HepG2 (cell line): ENCODE data around the gene SLC25A38. TPM values are rescaled to one million over a fixed set of nuclear protein-coding genes. Genes with fewer than 3 reads are reported as not detected.

Experiments used
- AGO1 ChIP-seq: fragments of 200-400 bp; formaldehyde crosslinking; IDR thresholded peaks from 2 replicates; pipeline ENCODE4 v1.6.1; 2017; ENCODE audit warnings: mild to moderate bottlenecking, low read depth, low read length, moderate library complexity; ENCODE audit not compliant: poor library complexity, severe bottlenecking
- DNMT1 ChIP-seq: sonication (generic); formaldehyde crosslinking; IDR thresholded peaks from 2 replicates; pipeline ENCODE4 v1.5.1; 2020; ENCODE audit warnings: mild to moderate bottlenecking, missing genetic modification reagents
- MLXIP ChIP-seq: sonication (generic); formaldehyde crosslinking; IDR thresholded peaks from 2 replicates; pipeline ENCODE4 v1.9.0; 2021; ENCODE audit warnings: missing genetic modification reagents, borderline replicate concordance
- NFIC ChIP-seq: IDR thresholded peaks from 2 replicates; pipeline ENCODE4 v1.6.1; 2012; ENCODE audit warnings: mild to moderate bottlenecking, low read length, inconsistent platforms
- RBFOX2 ChIP-seq: fragments of 200-400 bp; formaldehyde crosslinking; IDR thresholded peaks from 2 replicates; pipeline ENCODE4 v1.6.1; 2017; ENCODE audit warnings: low read depth, mild to moderate bottlenecking, low read length
- SOX13 ChIP-seq, 3 experiments: fragments of 450-650 bp in 1 of 3; sonication (generic) in 1 of 3; formaldehyde crosslinking in 1 of 3; IDR thresholded peaks in 2 of 3; conservative IDR thresholded peaks in 1 of 3; 2 replicates each; pipeline versions ENCODE4 v1.5.0 to v1.6.1; 2016 to 2020; ENCODE audit warnings: antibody characterized with exemption in 1 of 3, mild to moderate bottlenecking in 1 of 3, missing compliant biosample characterization in 1 of 3, missing genetic modification reagents in 1 of 3, moderate library complexity in 1 of 3
- UBTF ChIP-seq: sonication (generic); formaldehyde crosslinking; IDR thresholded peaks from 2 replicates; pipeline ENCODE4 v1.4.0; 2020; ENCODE audit warnings: mild to moderate bottlenecking, missing genetic modification reagents
- ZBTB37 ChIP-seq: sonication (generic); formaldehyde crosslinking; IDR thresholded peaks from 2 replicates; pipeline ENCODE4 v1.4.0; 2020; ENCODE audit warnings: mild to moderate bottlenecking, missing genetic modification reagents
- ZBTB46 ChIP-seq: sonication (generic); formaldehyde crosslinking; IDR thresholded peaks from 2 replicates; pipeline ENCODE4 v1.4.0; 2020; ENCODE audit warnings: mild to moderate bottlenecking, missing genetic modification reagents, borderline replicate concordance
- ZC3H13 ChIP-seq: sonication (generic); formaldehyde crosslinking; IDR thresholded peaks from 2 replicates; pipeline ENCODE4 v1.8.1; 2023; ENCODE audit warnings: mild to moderate bottlenecking, missing genetic modification reagents, moderate library complexity
- ZFP37 ChIP-seq: sonication (generic); formaldehyde crosslinking; IDR thresholded peaks from 2 replicates; pipeline ENCODE4 v1.4.0; 2020; ENCODE audit warnings: missing genetic modification reagents, borderline replicate concordance
- ZNF275 ChIP-seq: sonication (generic); formaldehyde crosslinking; IDR thresholded peaks from 2 replicates; pipeline ENCODE4 v1.8.0; 2022; ENCODE audit warnings: missing genetic modification reagents, mild to moderate bottlenecking, inconsistent platforms, borderline replicate concordance
- ZNF569 ChIP-seq: sonication (generic); formaldehyde crosslinking; IDR thresholded peaks from 2 replicates; pipeline ENCODE4 v1.5.0; 2020; ENCODE audit warnings: mild to moderate bottlenecking, missing genetic modification reagents, moderate library complexity, borderline replicate concordance
- ZNF747 ChIP-seq: sonication (generic); formaldehyde crosslinking; IDR thresholded peaks from 2 replicates; pipeline ENCODE4 v1.8.1; 2023; ENCODE audit warnings: missing genetic modification reagents, mild to moderate bottlenecking, borderline replicate concordance
- polyA plus RNA-seq, 8 experiments: library from polyadenylated mRNA; depleted of rRNA in 3 of 8; stranded (reverse) in 7 of 8; unstranded in 1 of 8; fragments of >200 nt; fragmentation: Illumina TruSeq in 4 of 8; extraction: Trizol in 4 of 8; gene quantifications; 2 replicates each; pipeline versions ENCODE4 v1.2.1 to v1.2.3, GENCODE V29; 2011 to 2016; ENCODE audit warnings: low read depth in 4 of 8, missing spikeins in 1 of 8, mixed read lengths in 1 of 8; ENCODE audit not compliant: insufficient read depth in 1 of 8
- total RNA-seq, 5 experiments: library from RNA; depleted of rRNA; stranded (reverse); fragments of >200 nt; fragmentation: Illumina TruSeq; extraction: Trizol; gene quantifications; 2 replicates each; pipeline ENCODE4 v1.2.3, GENCODE V29; 2016; ENCODE audit warnings: low read depth in 1 of 5

Gene SLC25A38
- total and polyA plus RNA-seq, 2 of the 13 experiments (the other 11 are each of a cell fraction or from before 2014, with no cell fraction given) = 32.5 to 35.4 TPM

GRCh38 chr3:39406368-39407258 is 23.4 kb downstream of the SLC25A38 start, which contains the start of gene RPSA (continued):
- TF ChIP-seq ZBTB37 (CRISPR knock-in tag) = 0 out of 2 replicates have a peak, but pooled peaks have one; percentile 57
- TF ChIP-seq AGO1 = no peak
- TF ChIP-seq ZC3H13 (CRISPR knock-in tag) = peak; percentile 78
- peak; percentile 79; the same call in 1 of the 2 replicates for TF ChIP-seq ZNF275
- no peak for TF ChIP-seq ZBTB46 (CRISPR knock-in tag)
- TF ChIP-seq ZNF747 (CRISPR knock-in tag) = peak; percentile 88; the same call in 1 of the 2 replicates
- TF ChIP-seq DNMT1 (CRISPR knock-in tag) = 0 out of 2 replicates have a peak, but pooled peaks have one; percentile 33
- TF ChIP-seq NFIC = no peak
- TF ChIP-seq MLXIP (CRISPR knock-in tag) = no peak
- peak; percentile 91; the same call in 1 of the 2 replicates for TF ChIP-seq ZNF569 (CRISPR knock-in tag)
- no peak; the same call in 1 of the 2 replicates for TF ChIP-seq SOX13 (IDR thresholded peaks at IDR 0.05)
- peak in 1 of 2 experiments; percentile 15; a peak in 1 of 4 replicates for TF ChIP-seq SOX13 (CRISPR knock-in tag; conservative IDR thresholded peaks at IDR 0.05 in 1 of 2, IDR thresholded peaks at IDR 0.05 in 1 of 2)
- TF ChIP-seq UBTF (CRISPR knock-in tag) = peak; percentile 94
- TF ChIP-seq ZFP37 = 0 out of 2 replicates have a peak, but pooled peaks have one; percentile 78
- TF ChIP-seq RBFOX2 = peak; percentile 97
